ENCODE data around the gene BRD3OS. TPM values are rescaled to one million over a fixed set of nuclear protein-coding genes. Genes with fewer than 3 reads are reported as not detected.
"Not testable (repeated sequence)": the region's sequence is repeated elsewhere in the genome, so short reads cannot be mapped to it uniquely, and the experiment has no call there.

Gene BRD3OS
- total and polyA plus RNA-seq, 4 donors, result 5.8 to 17.3 (median 11.0) TPM

DNA sequence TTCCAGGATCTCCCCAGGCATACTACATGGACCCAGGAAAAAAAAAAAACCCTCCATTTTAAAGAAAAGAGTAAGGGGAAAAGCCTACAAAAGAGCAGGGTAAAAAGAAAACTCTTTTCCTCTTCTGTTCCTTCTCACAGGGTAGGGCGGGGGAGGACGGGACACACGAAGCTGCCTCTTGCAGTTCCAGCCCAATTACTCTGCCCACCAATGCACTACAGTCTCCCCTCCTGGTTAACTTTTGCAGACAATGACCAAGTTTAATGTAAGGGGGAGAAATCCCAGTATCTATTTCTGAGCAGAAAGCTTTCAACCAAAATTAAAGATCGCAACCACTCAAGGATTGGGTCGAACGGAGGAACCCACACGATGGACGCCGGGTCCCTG is 41.2 kb downstream of the BRD3OS start:
- ATAC-seq (ENCODE audit: low FRiP score) (no peak), DNase-seq (no peak)
- Histone ChIP-seq H3K4me1 (ENCODE audit: control insufficient read depth in 1 of 2, insufficient read depth in 2 of 2, low read length in 2 of 2) (no peaks in the 10 kb centered on the region), H3K4me3 (ENCODE audit: low read length in 2 of 2) (peak overlapping the region; percentile 76 to 94), H3K27me3 (ENCODE audit: control insufficient read depth in 1 of 2, insufficient read depth in 2 of 2, low read length in 1 of 2) (no peaks in the 10 kb centered on the region), H3K36me3 (ENCODE audit: control insufficient read depth in 1 of 2, insufficient read depth in 2 of 2, low read length in 1 of 2) (no peaks in the 10 kb centered on the region), H3K27ac (ENCODE audit: low read depth in 1 of 2, low read length in 2 of 2) (no peak overlapping the region), H3K9me3 (ENCODE audit: control insufficient read depth, low read length) (no peaks in the 10 kb centered on the region)
- WGBS, 2 donors, result 0 to 1% methylated on average over 9 of the region's 9 CpGs
- intact Hi-C loops (cut with DNase I), result loop anchor here in 1 of 2 donors (10.0 kb wide), 1 partner anchor 258 kb away; the partner anchor contains the start of gene RXRA

DNA sequence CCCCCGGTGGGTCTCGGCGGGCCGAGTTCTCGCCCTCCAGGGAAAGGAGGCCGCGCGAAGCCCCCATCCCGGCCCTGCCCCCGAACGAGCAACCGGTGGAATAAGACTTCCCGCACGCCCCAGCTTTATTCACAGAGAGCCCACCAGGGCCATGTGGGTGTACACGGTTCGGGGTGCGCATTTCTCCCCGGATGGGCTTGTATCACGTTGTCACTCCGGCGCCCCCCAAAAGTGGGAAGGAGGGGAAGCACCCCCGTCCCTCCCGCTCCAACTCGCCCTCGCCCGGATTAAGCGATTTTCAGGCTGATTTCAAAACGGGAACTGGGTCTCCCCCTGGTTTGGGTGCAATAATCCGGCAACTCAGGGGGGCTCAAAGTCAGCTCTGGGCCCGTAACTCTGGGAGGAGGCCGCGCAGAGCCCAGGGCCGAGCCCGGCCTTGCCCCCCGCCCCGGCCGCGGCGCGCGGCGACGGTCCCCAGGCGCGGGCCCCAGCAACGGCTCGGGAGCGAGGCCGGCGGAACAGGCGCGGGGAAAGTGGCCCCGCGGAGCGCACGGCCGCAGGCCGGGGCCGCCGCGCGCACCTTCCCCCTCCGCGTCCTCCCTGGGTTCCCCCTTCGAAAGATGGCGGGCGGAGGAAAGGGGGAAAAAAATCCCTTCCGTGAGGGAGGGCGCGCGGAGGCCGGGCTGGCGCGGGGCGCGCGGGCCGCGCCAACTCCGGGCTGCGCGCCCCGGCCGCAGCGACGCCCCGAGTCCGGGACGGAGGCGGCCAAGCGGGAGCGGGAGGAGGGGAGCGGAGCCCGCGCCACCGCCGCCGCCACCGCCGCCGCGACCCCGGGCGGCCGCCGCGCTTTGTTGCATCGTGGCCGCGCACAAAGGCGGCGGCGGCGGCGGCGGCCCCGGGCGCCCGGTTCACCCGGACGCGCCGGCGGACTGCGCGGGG is 41.9 kb downstream of the BRD3OS start:
- ATAC-seq (ENCODE audit: low FRiP score) (no peak), DNase-seq (no peak)
- no peaks in the 10 kb centered on the region for H3K36me3 ChIP-seq (ENCODE audit: control insufficient read depth in 1 of 2, insufficient read depth in 2 of 2, low read length in 1 of 2)
- H3K4me1 ChIP-seq (ENCODE audit: control insufficient read depth in 1 of 2, insufficient read depth in 2 of 2, low read length in 2 of 2), result no peaks in the 10 kb centered on the region
- peak overlapping the region; percentile 38 to 41 for H3K27ac ChIP-seq (ENCODE audit: low read depth in 1 of 2, low read length in 2 of 2)
- no peaks in the 10 kb centered on the region for H3K27me3 ChIP-seq (ENCODE audit: control insufficient read depth in 1 of 2, insufficient read depth in 2 of 2, low read length in 1 of 2)
- 1% methylated on average over 42 to 126 of the region's 126 CpGs for WGBS, 2 donors
- intact Hi-C loops (cut with DNase I), result loop anchor here in 1 of 2 donors (10.0 kb wide), 1 partner anchor 258 kb away; the partner anchor contains the start of gene RXRA
- peak overlapping the region; percentile 76 to 94 for H3K4me3 ChIP-seq (ENCODE audit: low read length in 2 of 2)
- no peaks in the 10 kb centered on the region for H3K9me3 ChIP-seq (ENCODE audit: control insufficient read depth, low read length)

DNA sequence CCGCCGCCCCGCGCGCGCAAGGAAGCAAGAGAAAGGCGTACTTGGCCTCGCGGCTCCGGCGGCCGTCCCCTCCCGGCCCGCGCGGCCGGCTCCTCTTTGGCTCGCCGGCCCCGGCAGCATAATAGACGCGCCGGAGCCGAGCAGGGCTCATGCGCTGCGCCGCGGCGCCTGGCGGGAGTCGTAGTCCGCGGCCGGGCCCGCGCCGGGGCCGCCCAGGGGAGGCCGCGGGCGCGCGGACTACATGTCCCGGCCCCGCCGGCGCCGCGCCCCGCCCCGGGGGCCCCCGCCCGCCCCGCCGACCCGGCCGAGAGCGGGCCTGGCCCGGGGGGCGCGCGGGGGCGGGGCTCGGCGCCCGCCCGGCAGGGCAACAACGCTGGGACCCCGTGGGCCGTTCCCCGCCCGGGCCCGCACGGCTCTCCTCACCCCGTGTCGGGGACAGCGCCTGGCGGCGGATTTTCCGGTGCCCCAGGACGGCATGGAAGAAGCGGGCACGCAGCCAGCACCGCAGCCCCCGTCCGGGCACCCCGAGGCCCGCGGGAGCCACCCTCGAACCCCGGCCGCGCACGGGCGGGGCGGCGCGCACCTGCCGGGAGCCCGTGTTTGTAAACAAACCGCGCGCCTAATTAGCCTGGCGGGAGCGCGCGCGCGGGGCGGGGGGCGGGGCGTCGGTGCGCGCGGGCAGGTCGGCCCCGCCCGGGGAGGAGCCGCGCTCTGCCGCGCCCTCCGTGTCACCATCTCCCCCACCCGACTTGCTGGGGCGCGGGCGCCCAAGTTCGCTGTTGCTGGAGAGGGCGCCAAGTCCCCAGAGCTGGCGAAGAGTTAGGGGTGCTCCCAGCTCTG is 42.8 kb downstream of the BRD3OS start, which contains the start of gene BRD3:
TSS of gene BRD3 (minus strand) at position 123 of the 840 bp plus-strand sequence. CDS start 14,549 bp downstream, outside the sequence.
- Histone ChIP-seq H3K27ac (ENCODE audit: low read depth in 1 of 2, low read length in 2 of 2) (peak within 1 kb of the TSS; percentile 38 to 94), H3K27me3 (ENCODE audit: control insufficient read depth in 1 of 2, insufficient read depth in 2 of 2, low read length in 1 of 2) (no peaks in the 10 kb centered on the region), H3K4me3 (ENCODE audit: low read length in 2 of 2) (peak within 1 kb of the TSS; percentile 76 to 99), H3K36me3 (ENCODE audit: control insufficient read depth in 1 of 2, insufficient read depth in 2 of 2, low read length in 1 of 2) (no peaks in the 10 kb centered on the region), H3K9me3 (ENCODE audit: control insufficient read depth, low read length) (no peaks in the 10 kb centered on the region), H3K4me1 (ENCODE audit: control insufficient read depth in 1 of 2, insufficient read depth in 2 of 2, low read length in 2 of 2) (no peaks in the 10 kb centered on the region)
- 1% methylated on average over 52 to 131 of the region's 131 CpGs for WGBS, 2 donors
- peak; percentile 91 to 93 for DNase-seq
- peak; percentile 93 for ATAC-seq (ENCODE audit: low FRiP score)
- intact Hi-C loops (cut with DNase I), result loop anchor here (2.0 to 10.0 kb wide), 2 partner anchors 43 to 257 kb away; partner anchors contain the start of genes BRD3OS (in 1 of the 2) and RXRA (in 1 of the 2)

DNA sequence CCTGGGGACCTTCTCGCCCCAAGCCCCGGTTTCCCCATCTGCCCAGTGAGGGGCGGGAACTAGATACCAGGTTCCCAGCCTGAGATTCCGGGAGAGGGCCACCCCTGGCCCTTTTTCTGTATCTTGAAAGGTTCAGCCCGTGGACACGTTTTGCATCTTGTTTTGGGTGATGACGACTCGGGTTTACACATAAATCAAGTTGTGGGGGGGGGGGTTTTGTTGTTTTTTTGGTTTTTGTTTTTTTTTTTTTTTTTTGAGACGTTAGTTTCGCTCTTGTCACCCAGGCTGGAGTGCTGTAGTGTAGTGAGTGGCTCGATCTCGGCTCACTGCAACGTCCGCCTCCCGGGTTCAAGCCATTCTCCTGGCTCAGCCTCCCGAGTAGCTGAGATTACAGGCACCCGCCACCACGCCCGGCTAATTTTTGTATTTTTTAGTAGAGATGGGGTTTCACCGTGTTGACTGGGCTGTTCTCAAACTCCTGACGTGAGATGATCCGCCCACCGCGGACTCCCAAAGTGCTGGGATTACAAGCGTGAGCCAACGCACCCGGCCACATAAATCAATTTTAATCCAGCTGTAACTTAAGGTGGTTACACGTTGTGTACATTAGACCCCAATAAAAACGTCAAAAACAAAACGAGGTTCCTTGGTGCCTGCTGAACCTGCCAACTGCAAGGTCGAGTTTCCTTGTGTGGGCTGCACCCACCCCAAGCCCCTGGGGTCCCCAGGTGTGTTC is 43.6 kb downstream of the BRD3OS start:
- Histone ChIP-seq H3K4me1 (ENCODE audit: control insufficient read depth in 1 of 2, insufficient read depth in 2 of 2, low read length in 2 of 2) (no peaks in the 10 kb centered on the region), H3K36me3 (ENCODE audit: control insufficient read depth in 1 of 2, insufficient read depth in 2 of 2, low read length in 1 of 2) (no peaks in the 10 kb centered on the region), H3K4me3 (ENCODE audit: low read length in 2 of 2) (peak overlapping the region; percentile 76 to 99), H3K27me3 (ENCODE audit: control insufficient read depth in 1 of 2, insufficient read depth in 2 of 2, low read length in 1 of 2) (no peaks in the 10 kb centered on the region), H3K9me3 (ENCODE audit: control insufficient read depth, low read length) (no peaks in the 10 kb centered on the region), H3K27ac (ENCODE audit: low read depth in 1 of 2, low read length in 2 of 2) (peak overlapping the region in 1 of 2 donors; percentile 43)
- WGBS, 2 donors, result 22 to 25% methylated on average over 31 of the region's 31 CpGs
- ATAC-seq (ENCODE audit: low FRiP score), result no peak
- intact Hi-C loops (cut with DNase I), result loop anchor here (2.0 to 10.0 kb wide), 2 partner anchors 44 to 256 kb away; partner anchors contain the start of genes BRD3OS (in 1 of the 2) and RXRA (in 1 of the 2)
- peak in 1 of 2 donors; percentile 53 for DNase-seq

DNA sequence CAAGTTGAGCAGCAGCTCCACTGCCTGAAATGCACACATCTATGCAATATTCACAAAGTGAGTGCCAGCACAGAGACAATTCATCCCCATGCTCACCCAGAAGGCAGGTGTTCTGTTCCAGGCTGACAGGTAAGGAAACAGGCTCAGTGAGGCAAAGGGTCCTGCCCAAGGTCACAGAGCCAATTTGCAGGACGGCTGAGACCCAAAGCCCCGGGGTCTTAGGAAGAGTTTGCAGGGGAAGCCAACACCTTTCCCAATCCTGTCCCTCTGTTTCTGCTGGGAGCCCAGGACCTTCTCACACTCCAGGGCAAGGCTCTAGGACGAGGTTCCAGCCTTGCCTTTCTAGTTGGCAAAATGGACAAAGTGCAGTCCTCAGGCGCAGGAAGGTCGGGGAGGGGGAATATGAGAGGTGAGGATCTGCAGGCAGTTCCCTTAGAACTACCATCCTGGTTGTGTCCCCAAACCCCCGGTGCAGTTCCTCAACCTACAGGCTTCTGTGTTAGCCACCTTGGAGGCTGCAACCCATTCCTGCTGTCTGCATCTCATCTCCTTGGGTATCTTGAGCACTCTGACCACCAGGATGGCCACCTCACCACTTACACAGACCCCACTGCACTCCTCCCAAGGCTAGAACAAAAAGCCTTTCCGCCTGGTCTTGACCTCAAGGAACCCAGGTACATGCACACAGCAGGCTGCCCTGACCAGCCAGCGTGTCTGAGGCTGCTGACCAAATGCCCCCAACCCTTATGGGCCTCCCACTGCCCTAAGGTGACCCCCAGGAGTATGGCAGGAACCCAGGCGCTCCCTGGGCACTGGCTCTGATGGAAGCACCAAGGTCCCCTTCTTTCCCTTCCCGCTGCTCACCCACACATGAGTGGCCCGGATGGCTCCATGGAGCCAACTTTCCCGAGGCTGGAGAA is 44.5 kb downstream of the BRD3OS start:
- Histone ChIP-seq H3K36me3 (ENCODE audit: control insufficient read depth in 1 of 2, insufficient read depth in 2 of 2, low read length in 1 of 2) (no peaks in the 10 kb centered on the region), H3K4me1 (ENCODE audit: control insufficient read depth in 1 of 2, insufficient read depth in 2 of 2, low read length in 2 of 2) (no peaks in the 10 kb centered on the region), H3K9me3 (ENCODE audit: control insufficient read depth, low read length) (no peaks in the 10 kb centered on the region), H3K27ac (ENCODE audit: low read depth in 1 of 2, low read length in 2 of 2) (no peak overlapping the region), H3K4me3 (ENCODE audit: low read length in 2 of 2) (no peak overlapping the region), H3K27me3 (ENCODE audit: control insufficient read depth in 1 of 2, insufficient read depth in 2 of 2, low read length in 1 of 2) (no peaks in the 10 kb centered on the region)
- ATAC-seq (ENCODE audit: low FRiP score) (no peak), DNase-seq (peak in 1 of 2 donors; percentile 33)
- intact Hi-C loops (cut with DNase I), result loop anchor here (2.0 to 10.0 kb wide), 3 partner anchors 45 to 1433 kb away; partner anchors contain the start of genes BRD3OS (in 1 of the 2), MRPS2 (in 1 of the 2) and RXRA (in 1 of the 2)
- 77 to 79% methylated on average over 12 of the region's 12 CpGs for WGBS, 2 donors

DNA sequence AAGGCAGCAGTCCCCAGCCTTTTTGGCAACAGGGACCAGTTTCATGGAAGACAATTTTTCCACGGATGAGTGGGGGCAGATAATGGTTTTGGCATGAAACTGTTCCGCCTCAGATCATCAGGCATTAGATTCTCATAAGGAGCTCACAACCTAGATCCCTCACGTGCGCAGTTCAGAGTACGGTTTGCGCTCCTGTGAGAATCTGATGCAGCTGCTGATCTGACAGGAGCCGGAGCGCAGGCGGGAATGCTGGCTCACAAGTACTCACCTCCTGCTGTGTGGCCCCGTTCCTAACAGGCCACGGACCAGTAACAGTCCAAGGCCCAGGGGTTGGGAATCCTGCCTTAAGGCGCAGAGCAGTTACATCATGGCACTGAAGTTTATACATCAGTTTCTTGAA is 45.9 kb downstream of the BRD3OS start:
- intact Hi-C loops (cut with DNase I), result loop anchor here in 1 of 2 donors (5.0 kb wide), 1 partner anchor 1431 kb away; the partner anchor contains the start of gene MRPS2
- no peak overlapping the region for H3K27ac ChIP-seq (ENCODE audit: low read depth in 1 of 2, low read length in 2 of 2)
- no peak overlapping the region for H3K4me3 ChIP-seq (ENCODE audit: low read length in 2 of 2)
- no peaks in the 10 kb centered on the region for H3K4me1 ChIP-seq (ENCODE audit: control insufficient read depth in 1 of 2, insufficient read depth in 2 of 2, low read length in 2 of 2)
- ATAC-seq (ENCODE audit: low FRiP score), result no peak
- H3K9me3 ChIP-seq (ENCODE audit: control insufficient read depth, low read length), result peaks cover 2% of the 10 kb centered on the region
- WGBS, 2 donors, result 89 to 92% methylated on average over 12 of the region's 12 CpGs
- H3K27me3 ChIP-seq (ENCODE audit: control insufficient read depth in 1 of 2, insufficient read depth in 2 of 2, low read length in 1 of 2), result no peaks in the 10 kb centered on the region
- no peaks in the 10 kb centered on the region for H3K36me3 ChIP-seq (ENCODE audit: control insufficient read depth in 1 of 2, insufficient read depth in 2 of 2, low read length in 1 of 2)
- no peak for DNase-seq

DNA sequence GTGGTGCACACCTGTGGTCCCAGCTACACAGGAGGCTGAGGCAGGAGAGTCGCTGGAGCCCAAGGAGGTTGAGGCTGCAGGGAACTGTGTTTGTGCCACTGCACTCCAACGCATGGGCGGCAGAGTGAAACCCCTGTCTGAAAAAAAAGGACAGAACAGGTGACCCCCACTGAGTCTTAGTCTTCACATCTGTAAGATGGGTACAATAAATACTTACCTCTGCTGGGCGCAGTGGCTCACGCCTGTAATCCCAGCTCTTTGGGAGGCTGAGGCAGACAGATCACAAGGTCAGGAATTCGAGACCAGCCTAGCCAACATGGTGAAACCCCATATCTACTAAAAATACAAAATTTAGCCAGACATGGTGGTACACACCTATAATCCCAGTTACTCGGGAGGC is 47.4 kb downstream of the BRD3OS start:
- not testable (repeated sequence) for H3K9me3 ChIP-seq (ENCODE audit: control insufficient read depth, low read length); H3K4me1 ChIP-seq (ENCODE audit: control insufficient read depth in 1 of 2, insufficient read depth in 2 of 2, low read length in 2 of 2); H3K27ac ChIP-seq (ENCODE audit: low read depth in 1 of 2, low read length in 2 of 2); H3K36me3 ChIP-seq (ENCODE audit: control insufficient read depth in 1 of 2, insufficient read depth in 2 of 2, low read length in 1 of 2); ATAC-seq (ENCODE audit: low FRiP score); H3K27me3 ChIP-seq (ENCODE audit: control insufficient read depth in 1 of 2, insufficient read depth in 2 of 2, low read length in 1 of 2); DNase-seq; H3K4me3 ChIP-seq (ENCODE audit: low read length in 2 of 2)
- intact Hi-C loops (cut with DNase I), result loop anchor here in 1 of 2 donors (2.0 to 5.0 kb wide), 2 partner anchors 56 to 1430 kb away; partner anchors contain the start of gene MRPS2
- 87 to 89% methylated on average over 7 of the region's 7 CpGs for WGBS, 2 donors
